Suprapubic skin (tissue), 4 donors: ENCODE measurements around the gene CCL26. TPM values are rescaled to one million over a fixed set of nuclear protein-coding genes. Genes with fewer than 3 reads are reported as not detected.
"Not testable (repeated sequence)": the region's sequence is repeated elsewhere in the genome, so short reads cannot be mapped to it uniquely, and the experiment has no call there.

Experiments
- DNase-seq, 2 donors: peaks; one replicate each; pipeline ENCODE4 v3.0.0-alpha.2; 2019; ENCODE audit warnings: low spot score in 2 of 2
- H3K27ac ChIP-seq: fragments of 200-600 bp; sonication (generic); one replicate; pipeline ENCODE4 v1.5.1; 2019
- H3K27me3 ChIP-seq: fragments of 200-600 bp; sonication (generic); one replicate; pipeline ENCODE4 v1.5.1; 2019
- H3K36me3 ChIP-seq: fragments of 200-600 bp; sonication (generic); one replicate; pipeline ENCODE4 v1.5.1; 2019
- H3K4me1 ChIP-seq: fragments of 200-600 bp; sonication (generic); one replicate; pipeline ENCODE4 v1.5.1; 2019
- H3K4me3 ChIP-seq: fragments of 200-600 bp; sonication (generic); one replicate; pipeline ENCODE4 v1.5.1; 2019; ENCODE audit warnings: mild to moderate bottlenecking
- H3K9me3 ChIP-seq: fragments of 200-600 bp; sonication (generic); one replicate; pipeline ENCODE4 v1.5.1; 2019
- EP300 ChIP-seq: sonication (generic); formaldehyde crosslinking; IDR thresholded peaks from one replicate; pipeline ENCODE4 v1.6.1; 2017; ENCODE audit warnings: antibody characterized with exemption
- POLR2A ChIP-seq, 2 donors: fragments of 450-650 bp; IDR thresholded peaks; one replicate each; pipeline ENCODE4 v1.6.1; 2017; ENCODE audit warnings: antibody characterized with exemption in 2 of 2, mild to moderate bottlenecking in 2 of 2, moderate library complexity in 2 of 2
- POLR2AphosphoS5 ChIP-seq, 3 donors: sonication (generic); formaldehyde crosslinking; IDR thresholded peaks; one replicate each; pipeline ENCODE4 v1.6.1; 2017; ENCODE audit warnings: antibody characterized with exemption in 3 of 3
- WGBS: methylation state at CpG from one replicate; pipeline ENCODE4 v1.1.5; 2018; 5-methylcytosine and 5-hydroxymethylcytosine counted together
- total RNA-seq, 4 donors: library from RNA; depleted of rRNA; stranded (reverse); fragments of >200 nt; gene quantifications; one replicate each; pipeline ENCODE4 v1.1.0, GENCODE V29; 2016
- TF ChIP-seq, protein P1 (sequence below), 2 donors: fragments of 200-600 bp in 1 of 2; fragments of 450-650 bp in 1 of 2; sonication (generic) in 1 of 2; IDR thresholded peaks; one replicate each; pipeline ENCODE4 v1.5.1; 2016 to 2019; ENCODE audit warnings: antibody characterized with exemption in 2 of 2, mild to moderate bottlenecking in 1 of 2, moderate library complexity in 1 of 2

Gene CCL26
- total RNA-seq, 4 donors from 2014 or later: not detected

DNA sequence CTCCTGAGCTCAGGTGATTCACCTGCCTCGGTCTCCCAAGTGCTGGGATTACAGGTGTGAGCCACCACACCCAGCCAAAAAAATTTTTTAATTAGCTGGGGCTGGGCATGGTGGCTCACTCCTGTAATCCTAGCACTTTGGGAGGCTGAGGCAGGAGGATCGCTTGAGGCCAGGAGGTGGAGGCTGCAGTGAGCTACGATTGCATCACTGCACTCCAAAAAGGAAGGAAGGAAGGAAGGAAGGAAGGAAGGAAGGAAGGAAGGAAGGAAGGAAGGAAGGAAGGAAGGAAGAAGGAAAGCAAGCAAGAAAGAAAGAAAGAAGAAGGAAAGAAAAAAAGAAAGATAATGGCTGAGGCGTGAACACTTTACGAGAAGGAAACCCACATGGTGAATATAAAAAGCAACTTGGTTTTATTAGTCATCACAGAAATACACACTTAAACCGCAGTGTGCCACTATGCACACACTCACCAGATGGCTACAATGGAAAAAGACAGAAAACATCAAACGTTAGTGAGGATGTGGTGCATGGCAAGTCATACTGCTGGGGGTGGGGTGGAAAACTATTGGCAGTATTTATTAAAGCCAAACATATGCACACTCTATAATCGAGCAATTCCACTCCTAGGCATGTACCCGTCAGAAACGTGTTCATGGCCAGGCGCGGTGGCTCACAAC is 4.4 kb upstream of the CCL26 start:
- Histone ChIP-seq H3K27ac (no peak overlapping the region), H3K27me3 (no peaks in the 10 kb centered on the region), H3K4me1 (peaks cover 7% of the 10 kb centered on the region), H3K9me3 (no peaks in the 10 kb centered on the region), H3K4me3 (no peak overlapping the region), H3K36me3 (no peaks in the 10 kb centered on the region)
- WGBS: 64% methylated on average over 12 of the region's 12 CpGs
- TF ChIP-seq POLR2A (IDR thresholded peaks at IDR 0.05) (no peak), POLR2AphosphoS5 (IDR thresholded peaks at IDR 0.05) (no peak), EP300 (no peak)
- TF ChIP-seq, protein P1, sequence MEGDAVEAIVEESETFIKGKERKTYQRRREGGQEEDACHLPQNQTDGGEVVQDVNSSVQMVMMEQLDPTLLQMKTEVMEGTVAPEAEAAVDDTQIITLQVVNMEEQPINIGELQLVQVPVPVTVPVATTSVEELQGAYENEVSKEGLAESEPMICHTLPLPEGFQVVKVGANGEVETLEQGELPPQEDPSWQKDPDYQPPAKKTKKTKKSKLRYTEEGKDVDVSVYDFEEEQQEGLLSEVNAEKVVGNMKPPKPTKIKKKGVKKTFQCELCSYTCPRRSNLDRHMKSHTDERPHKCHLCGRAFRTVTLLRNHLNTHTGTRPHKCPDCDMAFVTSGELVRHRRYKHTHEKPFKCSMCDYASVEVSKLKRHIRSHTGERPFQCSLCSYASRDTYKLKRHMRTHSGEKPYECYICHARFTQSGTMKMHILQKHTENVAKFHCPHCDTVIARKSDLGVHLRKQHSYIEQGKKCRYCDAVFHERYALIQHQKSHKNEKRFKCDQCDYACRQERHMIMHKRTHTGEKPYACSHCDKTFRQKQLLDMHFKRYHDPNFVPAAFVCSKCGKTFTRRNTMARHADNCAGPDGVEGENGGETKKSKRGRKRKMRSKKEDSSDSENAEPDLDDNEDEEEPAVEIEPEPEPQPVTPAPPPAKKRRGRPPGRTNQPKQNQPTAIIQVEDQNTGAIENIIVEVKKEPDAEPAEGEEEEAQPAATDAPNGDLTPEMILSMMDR (IDR thresholded peaks at IDR 0.05): no peak
- no peak for DNase-seq

DNA sequence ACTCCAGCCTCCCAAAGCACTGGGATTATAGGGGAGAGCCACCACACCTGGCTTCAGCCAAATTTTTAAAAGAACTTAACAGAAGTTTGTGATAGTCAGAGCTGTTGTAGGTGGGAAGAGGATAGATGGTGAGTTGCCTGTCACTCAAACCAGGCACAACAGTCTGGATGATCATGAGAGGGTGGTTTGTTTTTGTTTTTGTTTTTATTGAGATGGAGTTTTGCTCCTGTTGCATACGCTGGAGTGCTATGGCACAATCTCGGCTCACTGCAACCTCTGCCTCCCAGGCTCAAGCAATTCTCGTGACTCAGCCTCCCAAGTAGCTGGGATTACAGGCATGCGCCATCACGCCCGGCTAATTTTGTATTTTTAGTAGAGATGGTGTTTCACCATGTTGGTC is 1.9 kb upstream of the CCL26 start:
- not testable (repeated sequence) for H3K4me1 ChIP-seq, H3K36me3 ChIP-seq, H3K4me3 ChIP-seq, H3K27me3 ChIP-seq, H3K27ac ChIP-seq, DNase-seq, H3K9me3 ChIP-seq
- WGBS: 83% methylated on average over 6 of the region's 6 CpGs

DNA sequence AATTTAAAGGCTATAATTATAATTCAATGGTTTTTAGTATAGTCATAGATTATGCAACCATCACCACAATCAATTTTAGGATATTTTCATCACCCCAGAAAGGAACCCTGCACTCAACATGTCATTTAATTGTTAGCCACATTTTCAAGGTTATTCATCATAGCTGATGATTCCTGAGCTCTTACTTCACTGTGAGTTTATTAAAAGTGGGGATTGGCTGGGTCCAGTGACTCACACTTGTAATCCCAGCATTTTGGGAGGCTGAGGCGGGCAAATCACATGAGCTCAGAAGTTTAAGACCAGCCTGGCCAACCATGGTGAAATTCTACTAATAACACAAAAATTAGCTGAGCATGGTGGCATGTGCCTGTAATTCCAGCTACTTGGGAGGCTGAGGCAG is 787 bp downstream of the CCL26 start:
- 89% methylated on average over 1 of the region's 1 CpG for WGBS
- Histone ChIP-seq H3K9me3 (no peaks in the 10 kb centered on the region), H3K36me3 (no peaks in the 10 kb centered on the region), H3K27ac (no peak overlapping the region), H3K4me3 (no peak overlapping the region), H3K4me1 (peaks cover 7% of the 10 kb centered on the region), H3K27me3 (no peaks in the 10 kb centered on the region)
- TF ChIP-seq POLR2A (IDR thresholded peaks at IDR 0.05): no peak
- no peak for TF ChIP-seq EP300
- TF ChIP-seq, protein P1 (IDR thresholded peaks at IDR 0.05): no peak
- no peak for TF ChIP-seq POLR2AphosphoS5 (IDR thresholded peaks at IDR 0.05)
- no peak for DNase-seq

DNA sequence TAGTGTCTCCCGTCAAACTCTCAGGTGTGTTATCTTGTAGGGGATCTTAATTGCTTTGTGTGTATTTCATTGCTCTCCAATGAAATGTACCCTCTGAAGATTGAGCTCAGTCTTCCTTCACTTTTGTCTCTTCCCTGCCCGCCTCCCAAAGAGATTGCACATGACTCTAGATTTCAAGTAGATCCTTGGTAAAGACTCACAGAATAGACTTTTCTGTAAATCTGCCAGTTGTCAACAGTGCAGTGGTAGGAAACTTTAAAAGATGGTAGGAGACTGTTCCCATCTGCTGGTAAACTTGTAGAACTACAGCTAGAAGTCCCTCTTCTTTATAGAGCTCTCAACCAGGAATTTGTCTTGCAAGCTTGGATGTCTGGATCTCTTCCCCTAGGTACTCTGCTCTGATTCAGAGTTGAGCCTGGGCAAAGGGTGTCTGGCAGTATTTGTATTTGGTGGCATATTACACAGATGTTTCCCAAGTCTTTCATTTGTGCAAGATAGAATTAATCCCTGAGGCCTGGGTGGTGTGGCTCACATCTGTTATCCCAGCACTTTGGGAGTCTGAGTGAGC is 9.6 kb downstream of the CCL26 start:
- no peak for DNase-seq
- no peaks in the 10 kb centered on the region for H3K4me1 ChIP-seq
- H3K4me3 ChIP-seq: no peak overlapping the region
- H3K36me3 ChIP-seq: no peaks in the 10 kb centered on the region
- TF ChIP-seq POLR2AphosphoS5 (IDR thresholded peaks at IDR 0.05) (no peak), POLR2A (IDR thresholded peaks at IDR 0.05) (no peak), EP300 (no peak)
- TF ChIP-seq, protein P1 (IDR thresholded peaks at IDR 0.05): peak; percentile 73 to 78
- no peaks in the 10 kb centered on the region for H3K9me3 ChIP-seq
- no peak overlapping the region for H3K27ac ChIP-seq
- 10% methylated on average over 2 of the region's 2 CpGs for WGBS
- H3K27me3 ChIP-seq: no peaks in the 10 kb centered on the region

DNA sequence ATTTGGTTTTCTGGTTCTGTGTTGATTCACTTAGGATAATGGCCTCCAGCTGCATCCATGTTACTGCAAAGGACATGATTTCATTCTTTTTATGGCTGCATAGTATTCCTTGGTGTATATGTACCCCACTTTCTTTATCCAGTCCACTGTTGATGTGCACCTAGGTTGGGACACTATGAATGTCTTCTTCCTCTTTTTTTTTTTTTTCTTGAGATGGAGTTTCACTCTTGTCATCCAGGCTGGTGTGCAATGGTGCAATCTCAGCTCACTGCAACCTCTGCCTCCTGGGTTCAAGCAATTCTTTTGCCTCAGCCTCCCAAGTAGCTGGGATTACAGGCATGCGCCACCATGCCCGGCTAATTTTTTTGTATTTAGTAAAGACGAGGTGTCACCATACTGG is 10.2 kb downstream of the CCL26 start:
- 74% methylated on average over 3 of the region's 3 CpGs for WGBS
- DNase-seq, H3K27ac ChIP-seq, H3K9me3 ChIP-seq, H3K27me3 ChIP-seq, H3K36me3 ChIP-seq, H3K4me3 ChIP-seq, H3K4me1 ChIP-seq: not testable (repeated sequence)

DNA sequence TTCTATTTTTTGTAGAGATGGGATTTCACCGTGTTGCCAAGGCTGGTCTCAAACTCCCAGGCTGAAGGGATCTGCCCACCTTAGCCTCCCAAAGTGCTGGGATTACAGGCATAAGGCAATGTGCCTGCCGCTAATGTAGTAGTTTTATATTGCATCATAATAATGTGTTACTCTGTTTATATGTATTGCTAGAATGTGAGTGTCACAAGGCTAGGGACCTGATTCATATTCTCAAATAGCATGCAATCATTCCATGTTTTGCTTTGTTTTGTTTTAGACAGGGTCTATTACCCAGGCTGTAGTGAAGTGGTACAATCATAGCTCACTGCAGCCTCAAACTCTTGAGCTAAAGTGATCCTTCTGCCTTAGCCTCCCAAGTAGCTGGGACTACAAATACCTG is 13.5 kb downstream of the CCL26 start:
- no peaks in the 10 kb centered on the region for H3K27me3 ChIP-seq
- 92% methylated on average over 2 of the region's 2 CpGs for WGBS
- DNase-seq: no peak
- no peaks in the 10 kb centered on the region for H3K36me3 ChIP-seq
- no peak overlapping the region for H3K4me3 ChIP-seq
- TF ChIP-seq, protein P1 (IDR thresholded peaks at IDR 0.05): no peak
- no peak for TF ChIP-seq EP300
- no peak for TF ChIP-seq POLR2A (IDR thresholded peaks at IDR 0.05)
- no peak overlapping the region for H3K27ac ChIP-seq
- no peaks in the 10 kb centered on the region for H3K9me3 ChIP-seq
- no peaks in the 10 kb centered on the region for H3K4me1 ChIP-seq
